ENCODE results near the gene HDAC4. TPM values are rescaled to one million over a fixed set of nuclear protein-coding genes. Genes with fewer than 3 reads are reported as not detected.

The HDAC4 gene
- total and polyA plus RNA-seq, 9 of the 15 experiments (the other 6 are each of a cell fraction or from before 2014, with no cell fraction given), result 0.11 to 20.2 (median 4.0) TPM

GRCh38 chr2:239005586-239005985 is 395.2 kb downstream of the HDAC4 start:
- ATAC-seq (no peak), FAIRE-seq (no peak), DNase-seq (ENCODE audit: extremely low read depth in 1 of 4, low spot score in 3 of 4) (no peak)
- in situ Hi-C loops (cut with MboI) (no loop called here), intact Hi-C loops (cut with micrococcal nuclease) (no loop called here)
- Histone ChIP-seq H3K4me1 (replicated peaks in 1 of 2; ENCODE audit: control insufficient read depth in 2 of 2, insufficient read depth in 2 of 2, low read length in 2 of 2) (no peaks in the 10 kb centered on the region; a peak in 1 of 5 replicates), H3K36me3 (ENCODE audit: control insufficient read depth, insufficient read depth, low read length) (no peaks in the 10 kb centered on the region), H3K4me2 (ENCODE audit: insufficient read depth, low read length) (no peak overlapping the region), H3K27ac (ENCODE audit: extremely low read depth, low read depth, low read length) (no peak overlapping the region), H3K9me1 (ENCODE audit: control insufficient read depth, insufficient read depth, low read length) (no peaks in the 10 kb centered on the region), H2AFZ (ENCODE audit: low read depth, low read length) (no peak overlapping the region), H4K20me1 (replicated peaks; ENCODE audit: control insufficient read depth, insufficient read depth, low read length) (no peaks in the 10 kb centered on the region), H3K9me3 (replicated peaks; ENCODE audit: control insufficient read depth, insufficient read depth, low read depth, low read length) (no peaks in the 10 kb centered on the region), H3K27me3 (ENCODE audit: control insufficient read depth in 2 of 2, insufficient read depth in 2 of 2, low read length in 2 of 2) (peaks cover 14 to 74% of the 10 kb centered on the region in 2 experiments; a peak in 4 of 5 replicates), H3K9ac (ENCODE audit: insufficient read depth in 1 of 2, low read depth in 2 of 2, low read length in 2 of 2) (no peak overlapping the region), H3K79me2 (ENCODE audit: control insufficient read depth, insufficient read depth, low read length) (no peaks in the 10 kb centered on the region), H3K4me3 (no peak overlapping the region)
- TF ChIP-seq, protein P1, sequence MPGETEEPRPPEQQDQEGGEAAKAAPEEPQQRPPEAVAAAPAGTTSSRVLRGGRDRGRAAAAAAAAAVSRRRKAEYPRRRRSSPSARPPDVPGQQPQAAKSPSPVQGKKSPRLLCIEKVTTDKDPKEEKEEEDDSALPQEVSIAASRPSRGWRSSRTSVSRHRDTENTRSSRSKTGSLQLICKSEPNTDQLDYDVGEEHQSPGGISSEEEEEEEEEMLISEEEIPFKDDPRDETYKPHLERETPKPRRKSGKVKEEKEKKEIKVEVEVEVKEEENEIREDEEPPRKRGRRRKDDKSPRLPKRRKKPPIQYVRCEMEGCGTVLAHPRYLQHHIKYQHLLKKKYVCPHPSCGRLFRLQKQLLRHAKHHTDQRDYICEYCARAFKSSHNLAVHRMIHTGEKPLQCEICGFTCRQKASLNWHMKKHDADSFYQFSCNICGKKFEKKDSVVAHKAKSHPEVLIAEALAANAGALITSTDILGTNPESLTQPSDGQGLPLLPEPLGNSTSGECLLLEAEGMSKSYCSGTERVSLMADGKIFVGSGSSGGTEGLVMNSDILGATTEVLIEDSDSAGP (CRISPR knock-in tag; IDR thresholded peaks at IDR 0.05), result no peak
- no peak for TF ChIP-seq EZH2 (IDR thresholded peaks at IDR 0.05; ENCODE audit: borderline replicate concordance, low read depth, low read length)
- TF ChIP-seq ETV6 (IDR thresholded peaks at IDR 0.05; ENCODE audit: borderline replicate concordance in 1 of 2, low read depth in 2 of 2, low read length in 1 of 2), result no peak
- TF ChIP-seq ETV6 (CRISPR knock-in tag; IDR thresholded peaks at IDR 0.05; ENCODE audit: borderline replicate concordance), result no peak
- no peak for TF ChIP-seq RHOXF2B (CRISPR knock-in tag; conservative IDR thresholded peaks at IDR 0.05)
- no peak for TF ChIP-seq TAF1 (IDR thresholded peaks at IDR 0.05; ENCODE audit: control insufficient read depth, extremely low read depth, insufficient read depth, low read length, severe bottlenecking)
- no peak for TF ChIP-seq RFX5 (IDR thresholded peaks at IDR 0.05; ENCODE audit: low read depth, low read length)
- TF ChIP-seq KDM1A (IDR thresholded peaks at IDR 0.05), result no peak
- no TSS peak for BruUV-seq (replicated peaks)
- ChIA-PET CTCF (ENCODE audit: low intra/inter-chr PET ratio) (no interaction called here), POLR2A (no interaction called here)
- WGBS (ENCODE audit: insufficient coverage, low coverage, missing lambda C conversion rate), result 0% methylated on average over 3 of the region's 4 CpGs
